Coronary artery (tissue), 2 donors: Measurements from ENCODE around the gene MEGF11.

Experiments used
- DNase-seq: peaks from one replicate; pipeline ENCODE4 v3.0.0-alpha.2; 2017; ENCODE audit warnings: low spot score
- H3K27ac ChIP-seq, 2 donors: fragments of 200-600 bp; sonication (generic); one replicate each; pipeline ENCODE4 v1.5.1; 2016 to 2019
- H3K4me3 ChIP-seq: fragments of 200-600 bp; sonication (generic); 2 replicates; pipeline ENCODE4 v1.5.1; 2016; ENCODE audit warnings: mild to moderate bottlenecking, moderate library complexity
- TF ChIP-seq, protein P1 (sequence below): fragments of 200-600 bp; sonication (generic); IDR thresholded peaks from one replicate; pipeline ENCODE4 v1.5.1; 2019; ENCODE audit warnings: antibody characterized with exemption

Gene MEGF11

DNA sequence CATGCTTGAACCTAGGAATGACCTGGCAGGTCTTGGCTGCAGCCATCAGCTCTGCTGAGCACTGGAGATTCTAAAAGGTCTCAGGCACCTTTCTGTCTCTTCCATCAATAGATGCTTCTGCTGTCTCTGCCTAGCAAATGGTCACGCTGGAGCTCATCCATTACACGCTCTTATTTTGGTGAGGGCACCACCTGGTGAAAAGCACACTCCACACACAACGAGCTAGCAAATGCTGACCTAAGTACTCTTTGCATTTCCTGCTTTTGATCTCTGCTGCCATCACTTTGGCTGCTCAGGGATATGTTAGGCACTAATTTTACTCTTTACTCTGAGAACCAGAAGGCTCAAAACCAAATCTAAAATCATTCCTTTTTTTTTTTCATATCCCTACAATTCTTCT lies 293.0 kb downstream of the MEGF11 start:
- no peak for DNase-seq
- Histone ChIP-seq H3K27ac (no peak overlapping the region), H3K4me3 (no peak overlapping the region)
- TF ChIP-seq, protein P1, sequence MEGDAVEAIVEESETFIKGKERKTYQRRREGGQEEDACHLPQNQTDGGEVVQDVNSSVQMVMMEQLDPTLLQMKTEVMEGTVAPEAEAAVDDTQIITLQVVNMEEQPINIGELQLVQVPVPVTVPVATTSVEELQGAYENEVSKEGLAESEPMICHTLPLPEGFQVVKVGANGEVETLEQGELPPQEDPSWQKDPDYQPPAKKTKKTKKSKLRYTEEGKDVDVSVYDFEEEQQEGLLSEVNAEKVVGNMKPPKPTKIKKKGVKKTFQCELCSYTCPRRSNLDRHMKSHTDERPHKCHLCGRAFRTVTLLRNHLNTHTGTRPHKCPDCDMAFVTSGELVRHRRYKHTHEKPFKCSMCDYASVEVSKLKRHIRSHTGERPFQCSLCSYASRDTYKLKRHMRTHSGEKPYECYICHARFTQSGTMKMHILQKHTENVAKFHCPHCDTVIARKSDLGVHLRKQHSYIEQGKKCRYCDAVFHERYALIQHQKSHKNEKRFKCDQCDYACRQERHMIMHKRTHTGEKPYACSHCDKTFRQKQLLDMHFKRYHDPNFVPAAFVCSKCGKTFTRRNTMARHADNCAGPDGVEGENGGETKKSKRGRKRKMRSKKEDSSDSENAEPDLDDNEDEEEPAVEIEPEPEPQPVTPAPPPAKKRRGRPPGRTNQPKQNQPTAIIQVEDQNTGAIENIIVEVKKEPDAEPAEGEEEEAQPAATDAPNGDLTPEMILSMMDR: no peak

GRCh38 chr15:65958835-65959234 lies 294.7 kb downstream of the MEGF11 start:
- TF ChIP-seq, protein P1: no peak
- no peak for DNase-seq
- no peak overlapping the region for H3K27ac ChIP-seq
- H3K4me3 ChIP-seq: no peak overlapping the region

DNA sequence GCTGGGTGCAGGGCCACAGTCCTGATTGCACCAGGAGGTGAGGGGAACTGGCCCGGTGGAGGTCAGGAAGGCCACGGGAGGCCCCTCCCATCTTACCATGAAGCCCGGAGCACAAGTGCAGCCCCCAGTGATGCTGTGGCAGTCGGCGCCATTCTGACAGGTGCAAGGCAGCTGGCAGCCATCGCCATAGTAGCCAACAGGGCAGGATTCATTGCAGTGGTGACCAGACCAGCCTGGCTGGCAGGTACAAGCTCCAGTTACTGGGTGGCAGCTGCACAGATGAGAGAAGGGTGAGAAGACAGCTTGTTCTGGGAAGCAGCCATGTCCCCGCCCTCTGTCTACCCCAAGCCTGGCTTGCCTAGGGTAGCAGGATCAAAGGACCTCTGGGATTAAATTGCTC lies 296.1 kb downstream of the MEGF11 start:
- DNase-seq: no peak
- H3K27ac ChIP-seq: no peak overlapping the region
- H3K4me3 ChIP-seq: no peak overlapping the region
- TF ChIP-seq, protein P1: no peak

DNA sequence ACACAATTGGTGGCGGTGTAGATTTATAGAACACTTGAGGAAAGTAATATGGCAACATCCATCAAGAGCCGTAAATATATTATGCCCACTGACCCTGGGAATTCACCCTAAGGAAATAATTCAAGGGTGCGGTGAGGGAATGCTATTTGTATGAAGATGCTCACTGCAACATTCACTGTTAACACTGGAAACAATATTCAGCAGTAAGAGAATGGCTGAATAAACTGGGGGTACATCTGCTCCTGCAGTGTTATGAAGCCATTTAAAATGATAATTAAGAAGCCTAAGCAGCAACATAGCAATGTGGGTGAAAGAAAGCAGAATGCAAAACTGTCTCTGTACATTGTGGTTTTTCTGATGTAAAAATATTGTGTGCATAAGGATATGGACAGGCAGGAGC lies 296.7 kb downstream of the MEGF11 start:
- no peak overlapping the region for H3K4me3 ChIP-seq
- TF ChIP-seq, protein P1: no peak
- H3K27ac ChIP-seq: no peak overlapping the region
- no peak for DNase-seq

DNA sequence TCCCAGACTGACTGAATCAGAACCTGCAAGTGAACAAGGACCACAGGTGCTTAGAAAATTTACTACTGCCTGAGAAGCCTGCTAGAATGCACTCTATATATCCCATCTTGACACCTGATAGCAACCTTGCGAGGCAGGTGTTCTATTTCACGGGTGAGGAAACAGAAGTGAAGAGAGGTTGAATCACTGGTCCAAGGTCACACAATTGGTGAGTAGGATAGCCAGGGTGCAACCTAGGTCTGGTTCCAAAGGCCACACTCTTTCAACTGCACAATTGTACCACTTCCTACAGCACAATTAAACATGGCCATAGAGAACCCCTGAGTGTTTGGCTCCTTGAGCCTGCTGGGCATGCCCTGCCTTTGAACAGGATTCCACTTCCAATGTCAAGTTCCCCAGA lies 297.2 kb downstream of the MEGF11 start:
- Histone ChIP-seq H3K4me3 (no peak overlapping the region), H3K27ac (no peak overlapping the region)
- no peak for DNase-seq
- TF ChIP-seq, protein P1: no peak

GRCh38 chr15:65954289-65954741 lies 299.2 kb downstream of the MEGF11 start:
- Histone ChIP-seq H3K4me3 (no peak overlapping the region), H3K27ac (no peak overlapping the region)
- TF ChIP-seq, protein P1: no peak
- DNase-seq: no peak

DNA sequence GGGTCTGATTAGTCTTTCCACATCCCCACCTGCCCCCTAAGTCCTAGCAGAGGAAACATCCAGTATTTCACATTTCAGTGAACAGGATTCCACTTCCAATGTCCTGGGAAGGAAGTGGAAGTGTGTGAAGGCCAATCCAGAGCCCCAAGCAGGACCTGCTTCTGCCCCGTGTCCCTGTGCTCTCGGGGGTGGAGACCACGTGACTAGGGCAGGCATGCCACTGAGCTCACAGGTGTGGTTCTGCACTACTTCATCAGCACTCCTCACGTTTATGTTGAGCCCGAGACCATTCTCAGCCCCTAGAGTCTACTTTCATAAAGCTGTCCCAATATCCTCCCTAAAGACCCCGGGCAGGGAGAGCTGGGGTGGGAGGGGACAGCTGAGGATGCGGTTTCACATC lies 299.9 kb downstream of the MEGF11 start:
- Histone ChIP-seq H3K4me3 (no peak overlapping the region), H3K27ac (no peak overlapping the region)
- TF ChIP-seq, protein P1: no peak
- DNase-seq: no peak
